ENCODE data around the gene IRF2. TPM values are rescaled to one million over a fixed set of nuclear protein-coding genes. Genes with fewer than 3 reads are reported as not detected.

Gene IRF2
- total RNA-seq, 3 donors from 2014 or later (not counting 1 experiment from before 2014, with no cell fraction given) = 50.6 to 68.5 (median 59.8) TPM

DNA sequence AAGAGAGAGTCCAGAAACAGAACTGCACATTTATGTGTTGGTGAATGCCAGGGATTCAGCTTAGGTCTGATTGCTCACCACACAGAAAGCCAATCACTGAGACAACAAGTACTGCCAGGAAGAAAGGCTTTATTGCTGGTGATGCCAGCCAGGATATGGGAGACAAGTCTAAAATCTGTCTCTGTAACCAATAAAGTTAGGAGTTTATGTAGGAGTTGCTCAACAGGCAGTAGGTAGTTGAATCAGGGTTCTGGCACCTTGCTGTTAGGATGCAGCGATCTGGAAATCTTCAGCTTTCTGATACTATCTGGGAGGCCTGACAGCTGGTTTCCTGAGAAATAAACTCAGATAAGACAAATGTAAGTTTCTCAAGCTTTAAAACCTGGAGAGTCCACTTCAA is 136.4 kb downstream of the IRF2 start:
- WGBS (ENCODE audit: insufficient coverage) = 65% methylated on average over 1 of the region's 1 CpG
- no peak for ATAC-seq
- TF ChIP-seq, protein P1, sequence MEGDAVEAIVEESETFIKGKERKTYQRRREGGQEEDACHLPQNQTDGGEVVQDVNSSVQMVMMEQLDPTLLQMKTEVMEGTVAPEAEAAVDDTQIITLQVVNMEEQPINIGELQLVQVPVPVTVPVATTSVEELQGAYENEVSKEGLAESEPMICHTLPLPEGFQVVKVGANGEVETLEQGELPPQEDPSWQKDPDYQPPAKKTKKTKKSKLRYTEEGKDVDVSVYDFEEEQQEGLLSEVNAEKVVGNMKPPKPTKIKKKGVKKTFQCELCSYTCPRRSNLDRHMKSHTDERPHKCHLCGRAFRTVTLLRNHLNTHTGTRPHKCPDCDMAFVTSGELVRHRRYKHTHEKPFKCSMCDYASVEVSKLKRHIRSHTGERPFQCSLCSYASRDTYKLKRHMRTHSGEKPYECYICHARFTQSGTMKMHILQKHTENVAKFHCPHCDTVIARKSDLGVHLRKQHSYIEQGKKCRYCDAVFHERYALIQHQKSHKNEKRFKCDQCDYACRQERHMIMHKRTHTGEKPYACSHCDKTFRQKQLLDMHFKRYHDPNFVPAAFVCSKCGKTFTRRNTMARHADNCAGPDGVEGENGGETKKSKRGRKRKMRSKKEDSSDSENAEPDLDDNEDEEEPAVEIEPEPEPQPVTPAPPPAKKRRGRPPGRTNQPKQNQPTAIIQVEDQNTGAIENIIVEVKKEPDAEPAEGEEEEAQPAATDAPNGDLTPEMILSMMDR (IDR thresholded peaks at IDR 0.05) = no peak
- Histone ChIP-seq H3K4me3 (ENCODE audit: low read length) (no peak overlapping the region), H3K4me1 (ENCODE audit: control insufficient read depth, insufficient read depth, low read length) (no peaks in the 10 kb centered on the region), H3K36me3 (ENCODE audit: control insufficient read depth, insufficient read depth, low read length) (no peaks in the 10 kb centered on the region), H3K27me3 (ENCODE audit: control insufficient read depth, insufficient read depth, low read length) (no peaks in the 10 kb centered on the region), H3K27ac (ENCODE audit: low read length) (no peak overlapping the region), H3K9me3 (ENCODE audit: control insufficient read depth, insufficient read depth, low read length) (peaks cover 4% of the 10 kb centered on the region)
- no peaks in the 10 kb centered on the region for H3K27me3 Mint-ChIP-seq (ENCODE audit: low read depth in 2 of 2)
- no peak overlapping the region for H3K4me3 Mint-ChIP-seq
- H3K4me1 Mint-ChIP-seq = peaks cover 20 to 22% of the 10 kb centered on the region in 2 donors
- peaks cover 2 to 7% of the 10 kb centered on the region in 2 donors for H3K9me3 Mint-ChIP-seq
- intact Hi-C loops (cut with micrococcal nuclease) = no loop called here
- DNase-seq = no peak
- H3K36me3 Mint-ChIP-seq = peaks cover 7% of the 10 kb centered on the region
- no peak overlapping the region for H3K27ac Mint-ChIP-seq

Other genes starting within 250 kb of the IRF2 start
- gene CASP3, start 174.9 kb upstream of the IRF2 start, total RNA-seq = 10 to 100 TPM; 20.9 to 35.1 (median 30.2) TPM
- 10 to 100 TPM; 13.2 to 17.9 (median 16.9) TPM for gene PRIMPOL, start 175.2 kb upstream of the IRF2 start, total RNA-seq